Mucosa of descending colon (tissue), 3 donors: Measurements from ENCODE around the gene OLFML2A. TPM values are rescaled to one million over a fixed set of nuclear protein-coding genes. Genes with fewer than 3 reads are reported as not detected.
A peak's percentile ranks its signal among the peaks of the same experiment; 100 is the strongest.
"Not testable (repeated sequence)": the region's sequence is repeated elsewhere in the genome, so short reads cannot be mapped to it uniquely, and the experiment has no call there.

Experiments
- ATAC-seq: fragments of 200-7000 bp; cut with Tn5 transposase; one replicate; pipeline ENCODE4 v1.9.1; 2020; ENCODE audit warnings: mild to moderate bottlenecking, moderate library complexity
- DNase-seq, 3 donors: peaks; one replicate each; pipeline ENCODE4 v3.0.0-alpha.2; 2020
- H3K36me3 ChIP-seq: fragments of 200-600 bp; one replicate; pipeline ENCODE4 v1.8.0; 2021; ENCODE audit warnings: low read depth, mild to moderate bottlenecking
- H3K4me1 ChIP-seq: fragments of 200-600 bp; one replicate; pipeline ENCODE4 v1.8.0; 2021; ENCODE audit warnings: low read depth, mild to moderate bottlenecking
- H3K4me3 ChIP-seq: fragments of 200-600 bp; one replicate; pipeline ENCODE4 v1.8.0; 2021; ENCODE audit warnings: mild to moderate bottlenecking
- H3K9me3 ChIP-seq: fragments of 200-600 bp; one replicate; pipeline ENCODE4 v1.8.0; 2021; ENCODE audit warnings: mild to moderate bottlenecking
- CTCF ChIP-seq: fragments of 200-600 bp; IDR thresholded peaks from one replicate; pipeline ENCODE4 v1.8.0; 2022; ENCODE audit warnings: antibody characterized with exemption, mild to moderate bottlenecking
- intact Hi-C, 2 donors: fragments of 100-400 bp; cut with DNase I in 1 of 2; cut with micrococcal nuclease in 1 of 2; formaldehyde crosslinking; loops; one replicate each; pipeline versions ENCODE4 v1.11.0 to v1.11.1; 2022; cut with DNase I, micrococcal nuclease
- long read RNA-seq, 2 donors: library from polyadenylated mRNA; unstranded; transcript quantifications; one replicate each; pipeline ENCODE4 v2.0.0, GENCODE V29; 2019 to 2021
- total RNA-seq, 3 donors: library from RNA; stranded (reverse); fragmentation: NEBNext Ultra II Directional in 2 of 3; extraction: Animal tissue kit (Norgen Biotek cat#: 25700) in 2 of 3; gene quantifications; one replicate each; pipeline versions ENCODE4 v1.2.1 to v1.2.4, GENCODE V29; 2021 to 2023
- donor health status: DM: no; HTN: no; CAD: no; lungs with moderate emphysema.
- donor health status: DM: no; HTN: no; CAD: no.
- donor health status: DM: no; HTN: yes; CAD: no.

Gene OLFML2A
- 10 to 100 TPM in 1 of 3 donors, 1 to 10 TPM in 2; 2.8 to 48.3 (median 4.7) TPM for total RNA-seq
- long read RNA-seq, donor 1, full-length matches to known transcripts = 3 of 23 reads
- long read RNA-seq, donor 1, partial matches to known transcripts = 0 of 23 reads
- long read RNA-seq, donor 1, other reads (novel, unspliced or antisense) = 20 of 23 reads
- long read RNA-seq, donor 2 = 0 reads

DNA sequence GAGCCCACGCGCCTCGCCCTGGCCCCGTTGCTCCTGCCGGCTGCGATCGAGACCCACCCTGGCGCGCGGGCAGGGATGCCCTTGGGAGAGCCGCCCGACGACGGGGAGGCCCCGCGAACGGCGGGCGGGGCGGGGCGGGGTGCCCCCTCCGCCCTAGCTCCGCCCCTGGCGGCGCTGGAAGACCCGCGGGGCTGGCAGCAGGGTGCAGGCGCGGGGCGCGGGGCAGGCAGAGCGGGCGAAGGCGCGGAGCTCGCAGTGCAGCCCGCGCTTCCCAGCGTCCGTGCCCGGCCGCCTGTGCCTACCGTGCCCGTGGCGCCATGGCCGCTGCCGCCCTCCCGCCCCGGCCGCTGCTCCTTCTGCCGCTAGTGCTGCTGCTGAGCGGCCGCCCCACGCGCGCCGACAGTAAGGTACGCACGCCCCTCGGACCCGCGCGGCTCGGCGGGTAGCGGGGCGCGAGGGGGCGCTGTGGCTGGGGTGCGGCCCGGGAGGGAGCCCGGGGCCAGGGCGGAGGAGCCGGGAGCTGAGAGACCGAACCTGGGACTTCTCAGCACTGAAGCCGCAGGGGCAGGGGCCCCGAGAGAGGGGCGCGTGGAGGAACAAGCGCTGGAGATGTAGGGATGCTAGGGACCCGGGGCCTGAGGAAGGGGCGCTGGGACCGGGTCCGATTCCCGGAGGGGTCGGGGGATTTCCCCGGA lies at the start of gene OLFML2A:
Gene OLFML2A (plus strand): TSS at position 180 of the 695 bp plus-strand sequence. CDS start 138 bp downstream, at position 318.
- H3K36me3 ChIP-seq = no peaks in the 10 kb centered on the region
- H3K4me3 ChIP-seq = no peak within 1 kb of the TSS
- peaks cover 9% of the 10 kb centered on the region for H3K4me1 ChIP-seq
- DNase-seq (peak; percentile 19 to 55 (median 52)), ATAC-seq (peak; percentile 41)
- intact Hi-C loops = no loop called here
- no peaks in the 10 kb centered on the region for H3K9me3 ChIP-seq
- no peak for TF ChIP-seq CTCF

- no peak for DNase-seq
- ATAC-seq = peak; percentile 48
- TF ChIP-seq CTCF = no peak
These were observed 46.2 kb upstream of the OLFML2A start for GRCh38 chr9:124730772-124731171.

DNA sequence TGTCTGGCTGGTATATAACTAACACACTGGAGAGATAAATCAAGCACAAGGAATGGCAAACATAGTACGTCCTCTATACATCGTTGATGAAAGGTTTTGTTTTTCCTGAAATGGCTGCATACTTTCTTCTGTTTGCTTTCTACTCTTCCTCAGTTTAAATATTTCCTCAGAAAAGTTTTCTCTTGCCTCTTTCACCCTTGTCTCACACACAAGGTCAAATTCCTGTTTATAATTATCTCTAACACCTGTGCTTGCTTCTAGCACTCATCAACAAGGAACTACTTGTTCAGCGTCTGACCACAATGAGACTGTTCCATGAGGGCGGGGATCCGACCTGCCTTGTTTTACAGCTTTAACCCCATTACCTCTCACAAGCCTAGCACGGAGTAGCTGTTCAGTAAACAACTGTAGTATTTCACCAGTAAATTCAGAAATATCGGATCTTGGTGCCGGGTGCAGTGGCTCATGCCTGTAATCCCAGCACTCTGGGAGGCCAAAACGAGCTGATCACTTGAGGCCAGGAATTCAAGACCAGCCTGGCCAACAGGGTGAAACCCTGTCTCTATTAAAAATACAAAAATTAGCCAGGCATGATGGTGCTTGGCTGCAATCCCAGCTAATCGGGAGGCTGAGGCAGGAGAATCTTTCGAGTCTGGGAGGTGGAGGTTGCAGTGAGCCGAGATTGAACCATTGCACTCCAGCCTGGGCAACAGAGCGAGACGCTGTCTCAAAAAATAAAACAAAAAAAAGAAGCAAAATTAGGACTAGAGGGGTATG lies 42.8 kb upstream of the OLFML2A start:
- H3K4me3 ChIP-seq = no peak overlapping the region
- H3K9me3 ChIP-seq = no peaks in the 10 kb centered on the region
- no peaks in the 10 kb centered on the region for H3K36me3 ChIP-seq
- peaks cover 13% of the 10 kb centered on the region for H3K4me1 ChIP-seq
- no peak for TF ChIP-seq CTCF
- intact Hi-C loops = no loop called here
- DNase-seq (peak; percentile 63 to 77 (median 68)), ATAC-seq (peak; percentile 99)

More at GRCh38 chr9:124730772-124731171, 46.2 kb upstream of the OLFML2A start:
- H3K36me3 ChIP-seq = no peaks in the 10 kb centered on the region
- no peak overlapping the region for H3K4me3 ChIP-seq
- H3K4me1 ChIP-seq = peaks cover 13% of the 10 kb centered on the region
- intact Hi-C loops = no loop called here
- no peaks in the 10 kb centered on the region for H3K9me3 ChIP-seq

DNA sequence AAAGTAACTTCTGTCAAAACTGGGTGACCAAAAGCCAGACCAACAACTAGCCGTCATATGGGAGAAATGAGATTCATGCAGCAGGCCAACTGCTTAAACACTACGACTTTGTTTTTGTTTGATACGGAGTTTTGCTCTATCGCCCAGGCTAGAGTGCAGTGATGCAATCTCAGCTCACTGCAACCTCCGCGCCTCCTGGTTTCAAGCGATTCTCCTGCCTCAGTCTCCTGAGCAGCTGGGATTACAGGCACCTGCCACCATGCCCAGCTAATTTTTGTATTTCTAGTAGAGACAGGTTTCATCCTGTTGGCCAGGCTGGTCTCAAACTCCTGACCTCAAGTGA lies 42.2 kb upstream of the OLFML2A start:
- intact Hi-C loops, H3K4me3 ChIP-seq, H3K9me3 ChIP-seq, ATAC-seq, H3K36me3 ChIP-seq: not testable (repeated sequence)
- peak in 1 of 3 donors; percentile 21 for DNase-seq
- H3K4me1 ChIP-seq = peaks cover 13% of the 10 kb centered on the region

GRCh38 chr9:124735121-124735520 lies 41.8 kb upstream of the OLFML2A start:
- Histone ChIP-seq H3K4me3 (no peak overlapping the region), H3K36me3 (no peaks in the 10 kb centered on the region), H3K4me1 (peaks cover 13% of the 10 kb centered on the region), H3K9me3 (no peaks in the 10 kb centered on the region)
- peak; percentile 6 for ATAC-seq
- TF ChIP-seq CTCF = no peak
- no peak for DNase-seq
- intact Hi-C loops = no loop called here

GRCh38 chr9:124738075-124738474 lies 38.9 kb upstream of the OLFML2A start:
- H3K4me3 ChIP-seq, ATAC-seq, DNase-seq, H3K4me1 ChIP-seq, intact Hi-C loops, H3K36me3 ChIP-seq, H3K9me3 ChIP-seq: not testable (repeated sequence)
